DOHH2 (cell line): ENCODE data around the gene TP53I3.

Source experiments
- EZH2phosphoT487 ChIP-seq: fragments of 200-600 bp; sonication (generic); IDR thresholded peaks from 2 replicates; pipeline ENCODE4 v1.6.1; 2017; ENCODE audit warnings: borderline replicate concordance, mild to moderate bottlenecking, antibody characterized with exemption, low read length, moderate library complexity, mixed read lengths
- TF ChIP-seq, protein P1 (sequence below): fragments of 200-600 bp; sonication (generic); IDR thresholded peaks from one replicate; pipeline ENCODE4 v1.5.1; 2014; ENCODE audit warnings: antibody characterized with exemption, mild to moderate bottlenecking, low read depth, low read length; ENCODE audit not compliant: poor library complexity, severe bottlenecking

GRCh38 chr2:24051833-24052232, 32.8 kb downstream of the TP53I3 start:
- no peak for TF ChIP-seq EZH2phosphoT487
- TF ChIP-seq, protein P1, sequence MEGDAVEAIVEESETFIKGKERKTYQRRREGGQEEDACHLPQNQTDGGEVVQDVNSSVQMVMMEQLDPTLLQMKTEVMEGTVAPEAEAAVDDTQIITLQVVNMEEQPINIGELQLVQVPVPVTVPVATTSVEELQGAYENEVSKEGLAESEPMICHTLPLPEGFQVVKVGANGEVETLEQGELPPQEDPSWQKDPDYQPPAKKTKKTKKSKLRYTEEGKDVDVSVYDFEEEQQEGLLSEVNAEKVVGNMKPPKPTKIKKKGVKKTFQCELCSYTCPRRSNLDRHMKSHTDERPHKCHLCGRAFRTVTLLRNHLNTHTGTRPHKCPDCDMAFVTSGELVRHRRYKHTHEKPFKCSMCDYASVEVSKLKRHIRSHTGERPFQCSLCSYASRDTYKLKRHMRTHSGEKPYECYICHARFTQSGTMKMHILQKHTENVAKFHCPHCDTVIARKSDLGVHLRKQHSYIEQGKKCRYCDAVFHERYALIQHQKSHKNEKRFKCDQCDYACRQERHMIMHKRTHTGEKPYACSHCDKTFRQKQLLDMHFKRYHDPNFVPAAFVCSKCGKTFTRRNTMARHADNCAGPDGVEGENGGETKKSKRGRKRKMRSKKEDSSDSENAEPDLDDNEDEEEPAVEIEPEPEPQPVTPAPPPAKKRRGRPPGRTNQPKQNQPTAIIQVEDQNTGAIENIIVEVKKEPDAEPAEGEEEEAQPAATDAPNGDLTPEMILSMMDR, result no peak
